GM18907 (cell line): ENCODE data around the gene ZPR1.

Source experiments
- ATAC-seq: cut with Tn5 transposase; IDR thresholded peaks from one replicate; pipeline ENCODE4 v1.9.1; 2021; ENCODE audit warnings: mild to moderate bottlenecking, moderate library complexity; ENCODE audit not compliant: unreplicated experiment

The ZPR1 gene

DNA sequence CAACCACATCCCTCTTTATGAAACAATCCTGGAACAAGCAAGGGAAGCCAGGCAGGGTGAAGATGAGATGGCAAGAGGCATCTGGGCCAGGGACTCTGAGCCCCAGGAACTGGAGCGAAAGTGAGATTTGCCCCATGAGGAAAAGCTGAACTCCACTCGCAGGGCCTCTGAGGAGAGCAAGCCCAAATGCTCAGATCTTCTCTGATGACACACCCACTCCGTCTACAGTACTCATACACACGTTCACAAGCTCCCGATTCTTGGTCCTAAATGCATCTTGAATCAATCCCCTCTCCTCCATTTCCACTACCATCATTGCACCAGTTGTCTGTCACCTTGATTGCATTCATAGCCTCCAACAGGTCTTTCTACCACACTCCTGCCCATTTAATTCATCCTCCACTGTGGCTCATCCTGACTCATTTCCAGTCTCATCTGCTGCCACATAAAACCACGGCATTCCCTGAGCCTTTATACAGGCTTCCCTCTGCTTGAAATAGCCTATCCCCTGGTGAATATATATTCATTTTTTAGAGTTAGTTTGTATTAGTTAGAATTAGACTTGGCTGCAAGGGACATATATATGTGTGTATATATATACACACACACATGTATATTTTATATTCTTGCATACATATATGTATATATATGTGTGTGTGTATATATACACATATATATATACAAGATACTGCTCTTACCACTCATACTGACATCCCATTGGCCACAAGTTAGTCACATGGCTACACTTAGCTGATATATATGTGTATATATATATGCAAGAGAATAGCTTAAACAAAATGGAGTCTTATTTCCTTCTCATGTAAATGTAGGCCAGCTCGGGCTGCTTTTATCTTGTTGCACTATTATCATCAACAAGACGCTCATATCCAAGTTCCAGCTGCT lies 5.3 kb upstream of the ZPR1 start:
- no peak for ATAC-seq

DNA sequence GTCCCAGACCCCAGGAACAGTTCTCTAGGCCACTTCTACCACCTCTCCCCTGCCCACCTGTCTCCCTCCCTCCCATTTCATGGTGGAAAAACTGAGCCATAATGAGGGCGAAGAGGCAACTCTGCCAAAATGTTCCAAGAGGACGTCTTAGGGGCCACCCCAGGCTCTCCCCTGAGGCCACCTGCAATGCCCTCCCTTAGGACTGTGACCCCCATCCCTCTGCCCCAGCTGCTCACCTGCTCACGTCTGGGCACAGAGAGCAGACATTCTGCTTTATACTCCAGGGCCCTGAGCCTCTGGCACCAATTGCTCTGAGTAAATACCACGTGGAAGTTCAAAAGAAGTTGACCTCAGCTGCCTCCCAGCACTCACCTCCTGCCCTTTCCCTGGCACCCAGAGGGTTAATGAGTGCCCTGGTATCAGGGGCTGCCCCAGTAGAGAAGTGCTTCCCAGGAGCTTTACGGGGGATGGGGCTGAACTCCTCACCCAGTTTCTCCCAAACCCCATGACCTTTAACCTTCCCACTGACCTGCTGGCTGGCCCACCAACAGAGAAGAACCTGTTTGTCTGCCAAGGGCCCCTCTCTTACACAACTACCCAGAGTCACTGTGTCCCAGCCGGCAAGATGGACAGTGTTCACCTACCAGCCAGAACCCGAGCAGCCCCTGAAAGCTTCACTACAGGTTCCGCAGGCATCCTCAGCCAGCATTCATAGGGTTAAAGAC lies 4.5 kb upstream of the ZPR1 start:
- ATAC-seq, result no peak

DNA sequence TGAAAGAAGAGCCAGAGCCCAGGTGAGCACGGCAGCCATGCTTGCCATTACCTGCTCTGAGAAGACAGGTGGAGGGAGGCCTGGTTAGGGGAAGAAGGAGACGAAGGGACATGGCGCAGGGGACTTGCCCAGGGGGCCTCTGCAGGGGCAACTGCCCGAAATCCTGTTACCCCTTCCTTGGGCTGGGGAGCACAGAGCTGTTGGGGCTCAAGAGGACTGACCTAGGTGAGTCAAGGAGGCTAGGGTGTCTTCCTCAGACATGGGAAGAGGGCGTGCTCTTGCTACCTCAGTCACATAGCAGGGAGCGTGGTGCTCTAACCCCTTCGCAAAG lies 4.0 kb upstream of the ZPR1 start, which contains the start of gene APOA5:
Gene APOA5 (minus strand): TSS at position 67 of the 331 bp plus-strand sequence. CDS start 19 bp downstream, at position 48.
- ATAC-seq, result no peak

DNA sequence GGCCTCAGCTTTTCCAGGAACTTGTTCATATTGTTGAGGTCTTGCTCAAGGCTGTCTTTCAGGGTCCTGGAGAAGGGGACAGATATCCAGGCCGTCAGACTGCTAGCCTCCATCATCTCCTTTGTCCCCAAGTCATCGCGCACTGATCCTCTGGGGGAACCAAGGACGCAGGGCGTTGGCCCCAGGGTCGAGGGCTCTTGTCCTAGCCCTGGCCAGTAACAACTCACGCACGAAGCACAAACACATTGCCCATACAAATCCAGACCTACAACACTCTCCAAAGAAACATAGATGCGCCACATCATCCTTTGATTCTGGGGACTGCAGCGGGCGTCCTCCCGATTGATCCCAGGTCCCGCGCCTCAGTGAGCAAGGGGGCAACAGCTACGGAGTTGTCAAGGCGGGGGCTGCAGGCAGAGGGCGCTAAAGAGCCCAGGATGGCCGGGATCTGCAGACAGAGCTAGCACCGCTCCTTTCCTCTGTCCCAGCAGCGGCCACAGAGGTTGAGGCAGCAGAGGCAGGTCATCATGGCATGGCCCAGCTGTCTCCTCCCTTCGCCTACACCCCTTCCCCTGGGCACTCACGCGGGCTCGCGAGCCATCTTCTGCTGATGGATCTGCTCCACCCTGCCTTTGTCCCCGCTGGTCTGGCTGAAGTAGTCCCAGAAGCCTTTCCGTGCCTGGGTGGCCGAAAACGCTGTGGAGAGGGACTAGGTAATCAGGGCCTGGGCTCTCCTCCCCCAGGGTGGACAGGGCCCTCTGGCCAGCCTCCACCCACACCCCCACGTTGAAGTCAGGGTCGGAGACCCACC lies 3.4 kb upstream of the ZPR1 start:
- no peak for ATAC-seq

DNA sequence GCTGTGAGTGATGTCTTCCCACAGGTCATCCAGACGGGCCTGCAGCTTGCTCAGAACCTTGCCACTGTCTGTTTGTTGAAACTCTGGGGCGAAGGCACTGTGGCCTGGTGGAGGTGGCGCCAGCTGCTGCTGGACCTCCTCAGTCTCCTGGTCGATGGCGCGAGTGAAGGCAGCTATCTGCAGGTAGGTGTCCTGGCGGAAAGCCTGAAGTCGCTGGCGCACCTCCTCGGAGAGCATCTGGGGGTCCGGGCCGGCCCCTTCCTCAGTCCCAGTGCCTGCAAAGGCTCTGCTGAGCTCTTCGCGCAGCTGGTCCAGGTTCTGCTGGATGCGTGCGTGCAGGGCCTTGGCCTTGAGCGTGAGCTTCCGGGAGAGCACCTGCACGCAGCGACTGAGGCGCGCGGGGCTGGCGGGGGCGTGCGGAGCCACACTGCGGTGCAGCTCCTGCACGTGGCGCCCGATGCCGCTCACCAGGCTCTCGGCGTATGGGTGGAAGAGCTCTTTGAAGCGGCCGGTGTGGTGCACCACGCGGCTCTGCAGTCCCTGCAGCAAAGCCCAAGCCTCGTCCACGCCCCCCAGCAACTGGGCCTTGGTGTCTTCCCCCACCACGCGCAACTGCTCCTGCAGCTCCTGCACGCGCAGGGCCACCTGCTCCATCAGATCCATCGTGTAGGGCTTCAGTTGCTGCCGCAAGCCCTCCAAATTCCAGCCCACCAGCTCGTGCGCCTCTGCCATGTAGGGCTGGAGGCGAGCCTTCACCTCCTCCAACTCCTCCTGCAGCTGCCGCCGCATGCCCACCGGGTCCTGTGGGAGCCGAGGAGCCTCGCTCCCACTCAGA lies 2.6 kb upstream of the ZPR1 start:
- no peak for ATAC-seq

DNA sequence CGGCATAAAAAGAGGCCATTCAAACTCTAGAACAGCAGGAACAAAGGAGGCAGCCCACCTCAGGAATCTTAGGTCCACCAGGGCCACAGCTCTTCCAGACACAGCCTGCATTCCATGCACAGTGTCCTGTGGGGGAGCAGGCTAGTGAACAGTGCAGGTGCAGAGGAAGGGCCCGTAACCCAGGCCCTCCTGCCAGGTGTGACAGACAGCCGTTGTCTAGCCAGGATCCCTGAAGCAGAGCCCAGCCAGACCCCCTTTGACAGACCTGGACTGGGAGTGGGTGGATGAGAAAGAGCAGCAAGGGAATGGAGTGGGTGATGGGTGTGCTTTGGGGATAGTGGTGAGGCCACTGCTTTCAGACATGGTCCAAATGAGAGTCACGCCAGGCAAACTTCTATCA lies 1.2 kb upstream of the ZPR1 start:
- no peak for ATAC-seq

DNA sequence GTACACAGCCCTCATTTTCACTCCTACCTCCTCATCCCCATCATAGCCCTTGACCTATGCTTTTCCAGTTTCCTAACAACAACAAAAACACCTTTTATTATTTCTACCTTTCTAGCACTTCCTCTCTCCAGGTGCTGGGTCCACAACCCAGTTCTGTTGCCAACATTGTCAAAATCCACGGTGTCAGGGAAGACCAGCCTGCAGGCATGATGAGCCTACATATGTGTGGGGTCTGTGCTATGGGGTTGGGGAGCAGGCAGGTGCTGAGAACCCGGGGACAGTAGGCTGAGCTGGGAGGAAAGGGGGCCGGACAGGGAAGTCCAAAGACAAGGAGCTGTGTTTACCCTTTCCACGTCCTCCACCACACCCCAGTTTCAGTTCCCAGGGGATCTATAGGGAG lies 711 bp upstream of the ZPR1 start:
- ATAC-seq, result no peak

DNA sequence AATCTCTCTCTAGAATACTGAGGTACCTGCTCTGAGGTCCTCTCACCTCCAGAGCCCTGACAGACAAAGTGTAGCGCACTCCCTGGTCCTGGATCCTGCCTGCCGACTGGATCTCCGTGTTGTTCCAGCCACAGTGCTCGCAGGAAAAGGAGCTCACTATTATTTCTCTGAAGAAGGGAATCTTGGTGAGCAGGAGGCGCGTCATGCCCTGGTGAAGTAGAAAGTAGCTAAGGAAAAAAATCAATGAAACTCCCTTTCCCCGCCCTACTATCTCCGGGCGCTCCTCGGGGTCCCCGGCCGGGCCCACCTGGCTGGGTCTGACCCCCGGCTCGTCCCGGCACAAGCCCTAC lies 412 bp downstream of the ZPR1 start:
- ATAC-seq, result no peak

DNA sequence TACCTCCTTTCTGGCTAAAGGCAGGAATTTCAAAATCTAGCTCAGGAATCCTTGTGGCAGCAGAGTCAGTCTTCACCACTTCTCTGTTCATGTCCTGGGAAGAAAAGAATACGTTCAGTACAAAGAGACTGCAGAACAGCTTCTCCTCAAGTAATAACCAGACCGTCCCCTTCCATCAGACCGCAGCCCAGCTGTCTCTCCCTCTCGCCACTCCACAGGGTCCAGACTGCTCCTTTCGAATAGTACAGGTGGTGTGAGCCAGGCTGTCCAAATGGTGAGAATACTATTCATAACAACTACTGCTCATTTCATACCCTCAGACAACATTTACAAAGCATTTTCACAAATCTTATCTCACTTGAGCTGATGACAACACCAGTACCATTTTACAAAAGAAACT lies 857 bp downstream of the ZPR1 start:
- no peak for ATAC-seq

DNA sequence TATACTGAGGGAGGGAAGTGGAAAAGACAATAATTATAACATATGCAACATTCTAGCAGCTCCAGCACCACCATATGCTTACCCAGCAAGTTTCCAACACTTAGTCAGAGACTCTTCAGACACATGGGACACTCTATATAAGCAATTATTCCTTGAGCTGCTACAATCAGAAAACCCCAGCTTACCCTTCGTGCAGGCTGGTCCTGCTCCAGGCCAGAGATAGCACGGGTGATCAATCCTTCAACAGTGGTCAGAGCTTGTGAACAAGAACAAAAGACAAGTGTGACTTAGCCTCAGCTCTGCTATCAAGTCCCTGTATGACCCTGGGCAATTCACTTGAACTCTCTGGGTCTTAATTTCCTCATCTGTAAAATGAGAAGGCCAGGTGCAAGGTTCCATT lies 1.5 kb downstream of the ZPR1 start:
- no peak for ATAC-seq

DNA sequence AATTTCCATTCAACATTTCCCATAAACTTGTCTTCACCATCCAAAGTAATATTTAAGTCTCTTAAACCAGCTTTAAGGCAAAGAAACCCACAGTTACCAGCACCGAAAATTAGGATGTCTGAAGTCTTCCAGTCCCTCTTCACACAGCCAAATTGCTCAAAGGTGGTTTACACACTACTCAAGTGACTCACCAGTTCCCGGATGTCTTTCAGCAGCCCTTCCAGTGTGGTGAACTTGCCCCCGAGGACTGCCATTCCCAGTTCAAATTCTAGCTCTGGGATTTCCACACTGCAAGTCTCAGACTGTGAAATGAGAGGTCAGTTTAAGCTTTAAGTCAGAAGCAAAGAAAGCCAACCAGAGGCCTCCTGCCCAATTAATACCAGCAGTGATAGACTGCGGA lies 5.1 kb downstream of the ZPR1 start:
- no peak for ATAC-seq

DNA sequence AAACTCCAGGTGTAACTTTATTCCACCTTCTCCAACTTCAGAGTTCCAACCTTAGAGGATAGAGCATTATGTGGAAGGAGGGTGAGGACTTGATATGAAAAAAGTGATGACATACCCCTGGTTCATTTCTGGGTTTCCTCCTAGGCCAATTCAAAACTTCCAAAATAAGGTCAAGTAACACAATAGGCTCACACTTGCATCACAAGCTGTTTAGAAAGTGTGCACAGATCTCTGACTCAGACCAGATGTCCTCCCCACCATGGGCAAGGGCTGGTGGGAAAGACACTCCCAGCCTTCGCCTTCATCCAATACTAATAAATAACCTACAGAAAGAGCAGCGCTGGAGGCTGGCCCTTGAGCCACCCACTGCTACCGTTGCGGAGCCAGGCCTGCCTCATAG lies 9.3 kb downstream of the ZPR1 start:
- no peak for ATAC-seq

DNA sequence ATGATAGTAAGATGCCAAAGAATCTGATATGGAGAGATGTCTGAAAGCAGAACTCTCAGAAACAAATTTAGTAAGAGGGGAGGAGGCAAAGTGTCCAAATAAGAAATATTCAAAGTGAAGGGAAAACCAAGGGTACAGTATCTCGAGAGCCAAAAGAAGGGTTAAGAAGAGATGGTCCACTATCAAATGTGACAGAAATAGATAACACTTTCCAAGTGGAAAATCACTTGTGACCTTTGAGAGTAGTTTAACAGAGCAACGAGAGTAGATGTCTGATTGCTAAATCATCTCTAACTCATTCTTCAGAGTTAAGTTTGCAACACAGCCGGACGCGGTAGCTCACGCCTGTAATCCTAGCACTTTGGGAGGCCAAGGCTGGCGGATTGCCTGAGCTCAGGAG lies 10.8 kb downstream of the ZPR1 start:
- ATAC-seq, result no peak

DNA sequence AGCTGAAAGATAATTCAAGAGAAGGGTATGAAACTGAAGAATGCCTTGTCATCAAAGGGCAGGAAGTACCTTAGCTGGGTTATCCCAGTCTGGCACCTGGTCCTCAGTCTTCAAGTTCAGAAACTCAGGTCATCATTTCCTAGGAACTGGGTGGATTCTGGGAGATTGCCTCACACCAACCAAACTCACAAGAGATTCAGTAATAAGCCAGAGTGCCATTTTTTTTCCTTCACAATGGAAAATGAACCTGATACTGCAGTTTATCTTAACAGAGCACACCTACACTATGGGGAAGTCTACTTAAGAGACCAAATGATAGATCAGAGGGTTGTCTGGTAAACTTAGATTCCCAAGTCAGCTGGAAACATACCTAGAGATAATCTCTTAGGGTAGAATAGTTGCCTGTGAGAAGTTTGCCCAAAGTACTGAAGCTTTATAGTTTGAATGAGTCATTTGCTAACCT lies 11.3 kb downstream of the ZPR1 start:
- no peak for ATAC-seq

DNA sequence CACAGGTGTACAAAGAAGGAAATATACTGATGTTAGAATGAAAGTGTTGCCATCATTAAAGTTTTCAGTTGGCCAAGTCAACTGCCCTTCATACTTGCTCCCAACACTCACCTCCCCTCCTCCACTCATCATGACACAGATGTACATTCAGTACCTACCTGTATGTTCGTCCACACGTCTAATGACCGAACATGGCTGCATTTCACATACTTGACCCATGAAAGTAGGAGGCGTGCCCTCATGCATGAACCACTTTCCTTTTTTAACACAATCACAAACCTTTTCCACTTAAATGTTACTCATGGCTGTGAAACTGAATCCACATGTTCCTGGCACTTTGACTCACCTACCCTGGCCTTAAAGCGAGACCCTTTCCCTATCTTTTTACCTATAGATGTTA lies 11.8 kb downstream of the ZPR1 start:
- ATAC-seq, result no peak

DNA sequence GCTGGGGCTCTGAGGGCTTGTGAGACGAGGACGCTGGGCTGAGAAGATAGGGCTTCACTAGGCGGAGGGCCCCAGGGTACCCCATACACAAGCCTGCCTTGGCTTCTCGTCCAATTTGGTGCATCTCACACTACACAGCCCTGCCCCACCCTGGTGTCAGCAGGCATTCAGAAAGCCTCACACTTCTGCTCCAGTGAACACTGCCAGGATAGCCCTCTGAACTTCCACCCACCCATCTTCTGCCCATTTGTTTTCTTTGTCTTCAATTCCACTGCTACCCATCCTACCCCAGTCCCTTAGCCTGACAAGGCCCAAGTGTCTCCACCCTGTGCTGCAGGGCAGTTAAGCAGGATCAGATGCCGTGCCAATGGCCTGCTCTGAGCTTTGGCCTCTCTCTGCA lies 13.2 kb downstream of the ZPR1 start:
- no peak for ATAC-seq

DNA sequence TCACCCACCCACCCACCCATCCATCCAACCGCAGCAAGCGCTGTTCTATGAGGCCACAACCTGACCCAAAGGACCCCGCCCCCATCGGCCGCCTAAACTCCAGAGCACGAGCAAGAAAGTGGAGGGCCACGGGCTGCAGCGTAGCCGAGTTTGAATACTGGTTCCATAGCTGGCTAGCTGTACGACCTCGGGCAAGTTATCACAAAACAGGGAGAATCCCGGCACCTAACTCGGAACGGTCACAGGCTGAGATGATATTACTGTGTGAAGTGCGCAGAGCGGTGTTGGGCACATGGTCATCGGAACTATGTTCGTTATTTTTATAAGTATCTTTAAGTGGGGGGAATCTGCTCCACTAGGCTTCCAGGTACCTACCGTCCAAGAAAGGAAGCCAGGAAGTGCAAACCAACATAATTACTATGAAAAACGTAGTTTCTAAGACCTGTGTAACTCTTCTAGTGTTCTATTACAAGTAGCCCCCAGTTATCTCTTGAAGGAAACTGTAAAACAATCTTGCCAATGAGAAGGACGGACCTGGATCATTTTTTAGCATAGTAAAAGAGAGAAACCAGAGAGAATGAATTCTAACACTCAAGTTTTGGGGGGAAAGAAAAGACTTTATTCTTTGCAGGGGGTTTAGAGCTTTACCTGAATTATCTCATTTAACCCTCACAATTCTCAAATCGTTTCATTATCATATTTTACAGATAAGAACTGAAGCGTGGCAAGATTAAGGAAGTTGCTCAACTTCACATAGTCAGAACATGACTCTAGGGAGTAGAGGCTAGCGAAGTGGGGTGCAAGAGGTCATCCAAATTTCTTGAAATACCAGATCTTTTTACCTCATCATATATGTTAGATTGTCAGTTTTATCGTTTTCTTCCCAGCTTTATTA lies 14.4 kb downstream of the ZPR1 start:
- peak; percentile 48 for ATAC-seq

DNA sequence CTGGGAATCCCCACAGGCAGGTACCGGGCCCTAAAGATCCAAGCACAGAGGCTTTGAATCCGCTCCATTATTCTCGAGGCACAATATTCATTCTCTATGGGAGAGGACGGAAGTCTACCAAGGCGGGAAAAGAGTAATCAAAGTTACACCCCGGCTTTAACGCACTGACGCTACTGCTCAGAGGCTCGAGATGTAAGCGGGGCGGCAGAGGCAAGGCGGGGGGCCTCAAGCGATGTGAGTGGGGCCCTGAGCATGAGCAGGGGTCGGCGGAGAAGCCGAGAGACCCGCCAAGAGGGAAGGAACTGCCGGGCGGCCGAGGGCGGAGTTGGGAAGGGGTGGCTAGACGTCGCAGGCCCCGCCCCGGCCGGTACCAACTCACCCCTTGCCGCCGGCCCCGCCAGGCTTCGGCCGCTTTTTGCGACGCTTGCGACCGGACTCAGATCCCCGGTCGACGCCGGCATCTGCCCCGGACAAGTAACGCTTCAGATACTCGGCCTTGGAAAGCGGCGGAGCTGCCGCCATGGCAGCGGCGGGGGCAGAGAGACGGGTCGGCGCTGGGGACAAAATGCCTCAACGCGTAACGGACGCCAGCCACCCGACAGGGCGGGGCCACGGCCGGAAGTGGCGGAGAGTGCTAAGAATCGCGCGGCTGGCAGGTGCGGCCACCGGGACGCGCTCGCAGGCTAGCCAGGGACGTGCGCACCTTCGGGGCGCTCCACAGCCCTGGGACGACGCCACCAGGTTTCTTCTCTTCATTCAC lies 15.2 kb downstream of the ZPR1 start, which contains the start of gene BUD13:
Gene BUD13 (minus strand): TSS at position 545 of the 760 bp plus-strand sequence. CDS start 23 bp downstream, at position 522.
- peak; percentile 88 for ATAC-seq

DNA sequence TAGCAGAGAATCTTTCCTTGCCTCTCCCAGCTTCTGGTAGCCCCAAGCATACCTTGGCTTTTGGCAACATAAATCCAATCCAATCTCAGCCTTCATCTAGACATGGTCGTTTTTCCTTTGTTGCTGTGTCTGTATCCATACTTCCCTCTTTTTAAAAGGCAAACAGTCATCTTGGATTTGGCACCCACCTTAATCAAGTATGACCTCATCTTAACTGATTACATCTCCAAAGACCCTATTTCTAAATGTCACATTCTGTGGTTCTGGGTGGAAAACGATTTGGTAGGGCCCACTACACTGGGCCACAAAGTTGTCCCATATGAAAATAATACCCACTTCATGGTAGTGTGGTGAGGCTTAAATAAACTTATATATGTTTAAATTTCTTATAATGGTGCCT lies 15.9 kb downstream of the ZPR1 start:
- no peak for ATAC-seq
